Measurements from ENCODE around the gene KLRB1. TPM values are rescaled to one million over a fixed set of nuclear protein-coding genes. Genes with fewer than 3 reads are reported as not detected.
"Not testable (repeated sequence)": the region's sequence is repeated elsewhere in the genome, so short reads cannot be mapped to it uniquely, and the experiment has no call there.

Gene KLRB1
- total RNA-seq, 1 donor from 2014 or later = not detected

DNA sequence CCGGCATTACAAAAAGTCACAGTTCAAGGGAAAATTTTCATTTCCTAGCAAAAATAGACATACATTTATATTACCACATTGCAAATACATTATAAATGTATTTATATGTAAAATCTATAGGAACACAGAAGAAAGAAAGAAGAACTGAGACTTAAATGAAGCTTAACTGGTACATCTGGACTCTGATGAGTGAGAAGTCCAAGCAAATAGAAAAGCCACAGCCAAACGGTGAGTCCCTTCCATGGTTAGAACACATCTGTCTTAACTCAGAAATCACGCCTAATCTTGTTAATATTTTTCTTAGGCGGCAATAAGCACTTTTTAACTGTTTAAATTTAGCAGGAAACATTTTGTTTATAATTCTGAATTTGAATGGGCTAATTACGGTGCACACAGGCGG is 9.4 kb upstream of the KLRB1 start:
- Histone ChIP-seq H3K9me3 (no peaks in the 10 kb centered on the region), H3K4me1 (no peaks in the 10 kb centered on the region), H3K27ac (no peak overlapping the region), H3K27me3 (no peaks in the 10 kb centered on the region), H3K36me3 (no peaks in the 10 kb centered on the region), H3K4me3 (no peak overlapping the region)
- TF ChIP-seq, protein P1, sequence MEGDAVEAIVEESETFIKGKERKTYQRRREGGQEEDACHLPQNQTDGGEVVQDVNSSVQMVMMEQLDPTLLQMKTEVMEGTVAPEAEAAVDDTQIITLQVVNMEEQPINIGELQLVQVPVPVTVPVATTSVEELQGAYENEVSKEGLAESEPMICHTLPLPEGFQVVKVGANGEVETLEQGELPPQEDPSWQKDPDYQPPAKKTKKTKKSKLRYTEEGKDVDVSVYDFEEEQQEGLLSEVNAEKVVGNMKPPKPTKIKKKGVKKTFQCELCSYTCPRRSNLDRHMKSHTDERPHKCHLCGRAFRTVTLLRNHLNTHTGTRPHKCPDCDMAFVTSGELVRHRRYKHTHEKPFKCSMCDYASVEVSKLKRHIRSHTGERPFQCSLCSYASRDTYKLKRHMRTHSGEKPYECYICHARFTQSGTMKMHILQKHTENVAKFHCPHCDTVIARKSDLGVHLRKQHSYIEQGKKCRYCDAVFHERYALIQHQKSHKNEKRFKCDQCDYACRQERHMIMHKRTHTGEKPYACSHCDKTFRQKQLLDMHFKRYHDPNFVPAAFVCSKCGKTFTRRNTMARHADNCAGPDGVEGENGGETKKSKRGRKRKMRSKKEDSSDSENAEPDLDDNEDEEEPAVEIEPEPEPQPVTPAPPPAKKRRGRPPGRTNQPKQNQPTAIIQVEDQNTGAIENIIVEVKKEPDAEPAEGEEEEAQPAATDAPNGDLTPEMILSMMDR (IDR thresholded peaks at IDR 0.05) = no peak
- intact Hi-C loops (cut with DNase I) = no loop called here
- no peak for DNase-seq (ENCODE audit: low spot score in 2 of 2)

DNA sequence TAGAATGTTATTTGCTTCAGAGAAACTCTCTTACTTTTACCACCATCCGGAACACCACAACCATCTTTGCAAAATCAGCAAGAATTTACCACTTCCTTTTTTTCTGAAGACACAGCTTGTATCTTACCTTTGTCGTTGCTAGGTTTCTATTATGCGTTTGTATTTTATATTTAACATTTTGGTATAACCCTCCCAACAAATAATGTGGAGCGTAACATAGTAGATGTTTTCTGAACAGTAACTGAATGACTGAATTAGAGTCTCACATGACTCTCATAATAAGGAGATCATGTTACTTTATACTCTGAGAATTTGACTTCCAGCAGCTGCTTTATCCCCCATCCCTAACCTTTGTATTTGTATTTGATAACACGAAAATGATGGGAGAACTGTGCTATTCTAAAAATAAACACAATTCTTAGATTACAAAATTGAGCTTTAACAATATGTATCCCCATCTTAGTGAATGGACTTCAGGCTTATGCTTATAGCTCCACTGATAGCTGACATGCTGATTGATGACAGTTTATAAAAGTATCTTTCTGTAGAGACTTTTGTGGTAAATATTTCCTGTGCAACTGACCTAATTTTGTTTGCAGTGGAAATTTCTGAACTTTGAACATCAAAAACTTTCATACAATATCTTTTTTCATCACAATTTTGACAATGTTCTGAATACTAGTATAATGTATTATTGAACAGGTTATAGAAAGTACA is 7.9 kb upstream of the KLRB1 start:
- no peaks in the 10 kb centered on the region for H3K4me1 ChIP-seq
- no peak overlapping the region for H3K4me3 ChIP-seq
- DNase-seq (ENCODE audit: low spot score in 2 of 2) = no peak
- no peak overlapping the region for H3K27ac ChIP-seq
- TF ChIP-seq, protein P1 (IDR thresholded peaks at IDR 0.05) = no peak
- H3K9me3 ChIP-seq = peaks cover 0 to 3% of the 10 kb centered on the region in 2 donors
- intact Hi-C loops (cut with DNase I) = no loop called here
- no peaks in the 10 kb centered on the region for H3K36me3 ChIP-seq
- H3K27me3 ChIP-seq = no peaks in the 10 kb centered on the region

DNA sequence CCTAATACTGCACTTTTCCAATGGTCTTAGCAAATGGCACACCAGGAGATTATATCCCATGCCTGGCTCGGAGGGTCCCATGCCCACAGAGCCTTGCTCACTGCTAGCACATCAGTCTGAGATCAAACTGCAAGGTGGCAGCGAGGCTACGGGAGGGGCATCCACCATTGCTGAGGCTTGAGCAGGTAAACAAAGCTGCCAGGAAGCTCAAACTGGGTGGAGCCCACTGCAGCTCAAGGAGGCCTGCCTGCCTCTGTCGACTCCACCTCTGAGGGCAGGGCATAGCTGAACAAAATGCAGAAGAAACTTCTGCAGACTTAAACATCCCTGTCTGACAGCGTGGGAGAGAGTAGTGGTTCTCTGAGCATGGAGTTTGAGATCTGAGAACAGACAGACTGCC is 2.9 kb upstream of the KLRB1 start:
- H3K4me3 ChIP-seq; H3K9me3 ChIP-seq; H3K27me3 ChIP-seq; DNase-seq (ENCODE audit: low spot score in 2 of 2); H3K27ac ChIP-seq; H3K4me1 ChIP-seq; intact Hi-C loops (cut with DNase I); H3K36me3 ChIP-seq: not testable (repeated sequence)

DNA sequence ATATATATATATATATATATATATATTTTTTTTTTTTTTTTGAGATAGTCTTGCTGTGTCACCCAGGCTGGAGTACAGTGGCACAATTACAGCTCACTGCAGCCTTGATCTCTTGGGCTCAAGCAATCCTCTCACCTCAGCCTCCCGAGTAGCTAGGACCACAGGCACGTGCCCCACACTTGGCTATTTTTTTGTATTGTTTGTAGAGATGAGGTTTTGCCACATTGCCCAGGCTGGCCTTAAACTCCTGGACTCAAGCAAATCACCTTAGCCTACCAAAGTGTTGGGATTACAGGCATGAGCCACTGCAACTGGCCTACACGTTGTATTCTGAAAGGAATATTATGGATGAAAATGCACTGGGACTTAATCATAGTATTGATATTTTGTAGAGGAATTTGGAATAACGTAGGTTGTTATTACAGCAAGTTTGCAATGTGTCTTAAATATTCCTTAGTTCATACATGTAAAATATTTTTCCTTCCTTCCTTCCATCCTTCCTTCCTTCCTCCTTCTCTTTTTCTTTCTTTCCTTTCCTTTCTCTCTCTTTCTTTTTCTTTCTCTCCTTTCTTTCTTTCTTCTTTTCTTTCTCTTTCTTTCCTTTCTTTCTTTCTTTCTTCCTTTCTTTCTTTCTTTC is 862 bp downstream of the KLRB1 start:
- Histone ChIP-seq H3K27ac (no peak overlapping the region), H3K9me3 (peaks cover 0 to 3% of the 10 kb centered on the region in 2 donors), H3K27me3 (no peaks in the 10 kb centered on the region), H3K4me3 (no peak overlapping the region), H3K36me3 (no peaks in the 10 kb centered on the region), H3K4me1 (no peaks in the 10 kb centered on the region)
- intact Hi-C loops (cut with DNase I) = no loop called here
- TF ChIP-seq, protein P1 (IDR thresholded peaks at IDR 0.05) = no peak
- no peak for DNase-seq (ENCODE audit: low spot score in 2 of 2)

DNA sequence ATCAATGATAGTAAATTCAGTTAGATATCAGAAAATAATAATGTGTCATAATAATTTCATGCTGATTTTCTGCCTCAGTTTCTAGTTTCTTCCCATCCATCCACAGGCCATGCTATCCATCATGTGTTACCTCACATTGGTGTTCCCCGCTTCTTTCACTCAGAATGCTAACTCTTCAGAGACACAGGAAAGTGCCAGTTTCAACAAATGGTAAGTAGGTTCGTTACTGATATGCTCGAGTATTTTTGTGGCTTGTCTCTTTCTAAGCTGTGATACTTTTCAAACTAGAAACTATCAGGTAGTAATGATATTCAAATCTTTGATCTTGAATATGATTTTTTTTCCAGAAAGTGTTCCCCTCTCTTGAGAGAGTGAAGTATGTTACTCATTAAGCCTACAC is 1.5 kb downstream of the KLRB1 start:
- DNase-seq (ENCODE audit: low spot score in 2 of 2) = no peak
- intact Hi-C loops (cut with DNase I) = no loop called here
- H3K27ac ChIP-seq = no peak overlapping the region
- TF ChIP-seq, protein P1 (IDR thresholded peaks at IDR 0.05) = no peak
- no peaks in the 10 kb centered on the region for H3K9me3 ChIP-seq
- H3K4me3 ChIP-seq = no peak overlapping the region
- H3K36me3 ChIP-seq = no peaks in the 10 kb centered on the region
- H3K4me1 ChIP-seq = no peaks in the 10 kb centered on the region
- H3K27me3 ChIP-seq = no peaks in the 10 kb centered on the region

DNA sequence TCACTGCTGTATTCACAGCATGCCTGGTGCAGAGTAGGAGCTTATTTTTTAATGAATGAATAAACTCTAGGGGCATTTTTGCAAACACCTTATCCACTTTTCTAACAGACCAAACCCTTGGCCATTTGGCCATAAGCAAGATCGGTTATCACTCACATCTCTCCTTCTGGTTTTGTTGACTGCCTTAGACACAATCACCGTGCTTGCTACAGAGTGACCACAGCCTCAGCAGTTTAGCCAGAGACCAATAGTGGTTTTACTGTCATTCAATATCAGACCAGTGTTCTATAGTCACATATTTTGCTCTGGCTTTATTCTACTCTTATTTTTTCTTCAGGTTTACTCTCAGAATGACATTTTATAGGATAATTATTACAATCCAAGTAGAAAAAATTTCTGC is 2.2 kb downstream of the KLRB1 start:
- no peak overlapping the region for H3K27ac ChIP-seq
- no peaks in the 10 kb centered on the region for H3K27me3 ChIP-seq
- no peak overlapping the region for H3K4me3 ChIP-seq
- no peak for DNase-seq (ENCODE audit: low spot score in 2 of 2)
- H3K36me3 ChIP-seq = no peaks in the 10 kb centered on the region
- TF ChIP-seq, protein P1 (IDR thresholded peaks at IDR 0.05) = no peak
- intact Hi-C loops (cut with DNase I) = no loop called here
- H3K4me1 ChIP-seq = no peaks in the 10 kb centered on the region
- no peaks in the 10 kb centered on the region for H3K9me3 ChIP-seq

Measured in ascending aorta (tissue), 2 donors.